ENCODE results near the gene ARHGAP5. TPM values are rescaled to one million over a fixed set of nuclear protein-coding genes. Genes with fewer than 3 reads are reported as not detected.

The ARHGAP5 gene
- total RNA-seq, 1 donor from 2014 or later, result 73.8 TPM

GRCh38 chr14:32079264-32079663 lies 2.2 kb downstream of the ARHGAP5 start:
- H3K4me1 Mint-ChIP-seq (ENCODE audit: low read depth, unreplicated experiment), result peaks cover 16% of the 10 kb centered on the region
- no peak for DNase-seq
- TF ChIP-seq CTCF (IDR thresholded peaks at IDR 0.05; ENCODE audit: partially characterized antibody, unreplicated experiment), result no peak
- no peaks in the 10 kb centered on the region for H3K36me3 Mint-ChIP-seq (ENCODE audit: unreplicated experiment)
- peaks cover 9% of the 10 kb centered on the region for H3K9me3 Mint-ChIP-seq (ENCODE audit: unreplicated experiment)
- peaks cover 8% of the 10 kb centered on the region for H3K27me3 Mint-ChIP-seq (ENCODE audit: unreplicated experiment)
- H3K4me3 Mint-ChIP-seq (ENCODE audit: unreplicated experiment), result peak overlapping the region; percentile 97
- no peak overlapping the region for H3K27ac Mint-ChIP-seq (ENCODE audit: unreplicated experiment)

GRCh38 chr14:32080001-32080510 lies 3.0 kb downstream of the ARHGAP5 start:
- Mint-ChIP-seq H3K4me1 (ENCODE audit: low read depth, unreplicated experiment) (peaks cover 16% of the 10 kb centered on the region), H3K27ac (ENCODE audit: unreplicated experiment) (no peak overlapping the region), H3K27me3 (ENCODE audit: unreplicated experiment) (peaks cover 8% of the 10 kb centered on the region), H3K4me3 (ENCODE audit: unreplicated experiment) (no peak overlapping the region), H3K36me3 (ENCODE audit: unreplicated experiment) (no peaks in the 10 kb centered on the region), H3K9me3 (ENCODE audit: unreplicated experiment) (peaks cover 9% of the 10 kb centered on the region)
- no peak for DNase-seq
- no peak for TF ChIP-seq CTCF (IDR thresholded peaks at IDR 0.05; ENCODE audit: partially characterized antibody, unreplicated experiment)

GRCh38 chr14:32081901-32082300 lies 4.8 kb downstream of the ARHGAP5 start:
- peaks cover 14% of the 10 kb centered on the region for H3K4me1 Mint-ChIP-seq (ENCODE audit: low read depth, unreplicated experiment)
- peaks cover 3% of the 10 kb centered on the region for H3K27me3 Mint-ChIP-seq (ENCODE audit: unreplicated experiment)
- no peak for DNase-seq
- no peaks in the 10 kb centered on the region for H3K36me3 Mint-ChIP-seq (ENCODE audit: unreplicated experiment)
- peaks cover 6% of the 10 kb centered on the region for H3K9me3 Mint-ChIP-seq (ENCODE audit: unreplicated experiment)
- no peak for TF ChIP-seq CTCF (IDR thresholded peaks at IDR 0.05; ENCODE audit: partially characterized antibody, unreplicated experiment)
- no peak overlapping the region for H3K27ac Mint-ChIP-seq (ENCODE audit: unreplicated experiment)
- no peak overlapping the region for H3K4me3 Mint-ChIP-seq (ENCODE audit: unreplicated experiment)

- Mint-ChIP-seq H3K9me3 (ENCODE audit: unreplicated experiment) (peaks cover under 1% of the 10 kb centered on the region), H3K4me3 (ENCODE audit: unreplicated experiment) (no peak overlapping the region), H3K36me3 (ENCODE audit: unreplicated experiment) (no peaks in the 10 kb centered on the region), H3K4me1 (ENCODE audit: low read depth, unreplicated experiment) (peaks cover 14% of the 10 kb centered on the region), H3K27me3 (ENCODE audit: unreplicated experiment) (no peaks in the 10 kb centered on the region), H3K27ac (ENCODE audit: unreplicated experiment) (no peak overlapping the region)
- DNase-seq, result no peak
- TF ChIP-seq CTCF (IDR thresholded peaks at IDR 0.05; ENCODE audit: partially characterized antibody, unreplicated experiment), result no peak
Measured at GRCh38 chr14:32083315-32083624, 6.2 kb downstream of the ARHGAP5 start.

GRCh38 chr14:32083789-32084188 lies 6.7 kb downstream of the ARHGAP5 start:
- TF ChIP-seq CTCF (IDR thresholded peaks at IDR 0.05; ENCODE audit: partially characterized antibody, unreplicated experiment), result no peak
- no peak overlapping the region for H3K27ac Mint-ChIP-seq (ENCODE audit: unreplicated experiment)
- H3K27me3 Mint-ChIP-seq (ENCODE audit: unreplicated experiment), result no peaks in the 10 kb centered on the region
- no peaks in the 10 kb centered on the region for H3K36me3 Mint-ChIP-seq (ENCODE audit: unreplicated experiment)
- peaks cover 13% of the 10 kb centered on the region for H3K4me1 Mint-ChIP-seq (ENCODE audit: low read depth, unreplicated experiment)
- H3K9me3 Mint-ChIP-seq (ENCODE audit: unreplicated experiment), result no peaks in the 10 kb centered on the region
- no peak for DNase-seq
- H3K4me3 Mint-ChIP-seq (ENCODE audit: unreplicated experiment), result no peak overlapping the region

Data from glutamatergic neuron (in vitro differentiated cells).